Posterior cingulate gyrus (tissue), 11 donors: ENCODE measurements around the gene INPP4B.

ENCODE experiments used
- DNase-seq, 10 donors: peaks; one replicate each; pipeline versions ENCODE4 v3.0.0 to v3.0.0-alpha.2; 2020 to 2021; ENCODE audit warnings: mixed read lengths in 3 of 10
- intact Hi-C: fragments of 100-400 bp; cut with DNase I; formaldehyde crosslinking; loops from one replicate; pipeline ENCODE4 v1.15.1; 2023

The INPP4B gene

GRCh38 chr4:142428715-142429114, 417.4 kb downstream of the INPP4B start:
- intact Hi-C loops, result no loop called here
- no peak for DNase-seq

- intact Hi-C loops, result no loop called here
These were observed 418.6 kb downstream of the INPP4B start for GRCh38 chr4:142427456-142427855.

GRCh38 chr4:142423861-142424260, 422.2 kb downstream of the INPP4B start:
- DNase-seq, result no peak
- intact Hi-C loops, result no loop called here

More at GRCh38 chr4:142427456-142427855, 418.6 kb downstream of the INPP4B start:
- no peak for DNase-seq

- no peak for DNase-seq
- intact Hi-C loops, result no loop called here
These were observed 425.6 kb downstream of the INPP4B start for GRCh38 chr4:142420311-142421095.

GRCh38 chr4:142419712-142420111, 426.4 kb downstream of the INPP4B start:
- DNase-seq, result no peak
- intact Hi-C loops, result no loop called here

GRCh38 chr4:142418697-142419096, 427.4 kb downstream of the INPP4B start:
- no peak for DNase-seq
- intact Hi-C loops, result no loop called here

GRCh38 chr4:142416711-142417275, 429.3 kb downstream of the INPP4B start:
- no peak for DNase-seq
- intact Hi-C loops, result no loop called here

- intact Hi-C loops, result no loop called here
- no peak for DNase-seq
These were observed 430.0 kb downstream of the INPP4B start for GRCh38 chr4:142416121-142416520.

- intact Hi-C loops, result no loop called here
These were observed 431.6 kb downstream of the INPP4B start for GRCh38 chr4:142414366-142414990.

GRCh38 chr4:142413485-142413884, 432.6 kb downstream of the INPP4B start:
- no peak for DNase-seq
- intact Hi-C loops, result no loop called here

More at GRCh38 chr4:142414366-142414990, 431.6 kb downstream of the INPP4B start:
- no peak for DNase-seq

GRCh38 chr4:142411993-142412392, 434.1 kb downstream of the INPP4B start:
- intact Hi-C loops, result no loop called here
- DNase-seq, result no peak

GRCh38 chr4:142408003-142408441, 438.1 kb downstream of the INPP4B start:
- no peak for DNase-seq
- intact Hi-C loops, result no loop called here

GRCh38 chr4:142407596-142407995, 438.5 kb downstream of the INPP4B start:
- DNase-seq, result no peak
- intact Hi-C loops, result no loop called here

- DNase-seq, result no peak
- intact Hi-C loops, result no loop called here
These were observed 439.1 kb downstream of the INPP4B start for GRCh38 chr4:142406917-142407501.

GRCh38 chr4:142406499-142406835, 439.6 kb downstream of the INPP4B start:
- intact Hi-C loops, result no loop called here
- DNase-seq, result no peak

GRCh38 chr4:142405695-142406498, 440.2 kb downstream of the INPP4B start:
- intact Hi-C loops, result no loop called here
- DNase-seq, result no peak

- intact Hi-C loops, result no loop called here
- DNase-seq, result peak in 7 of 10 donors; percentile 17 to 82 (median 34)
These were observed 440.9 kb downstream of the INPP4B start for GRCh38 chr4:142405021-142405694.

- DNase-seq, result no peak
- intact Hi-C loops, result no loop called here
These were observed 441.9 kb downstream of the INPP4B start for GRCh38 chr4:142404191-142404611.

GRCh38 chr4:142402900-142403299, 443.2 kb downstream of the INPP4B start:
- intact Hi-C loops, result no loop called here

GRCh38 chr4:142402156-142402555, 443.9 kb downstream of the INPP4B start:
- intact Hi-C loops, result no loop called here
- DNase-seq, result no peak

More at GRCh38 chr4:142402900-142403299, 443.2 kb downstream of the INPP4B start:
- DNase-seq, result no peak
